SU-DHL-6 (cell line): Measurements from ENCODE around the gene PROSER3.

ENCODE experiments used
- EZH2phosphoT487 ChIP-seq: fragments of 200-600 bp; sonication (generic), shearing (Covaris generic); conservative IDR thresholded peaks from 2 replicates; pipeline ENCODE4 v1.6.1; 2018; ENCODE audit warnings: mild to moderate bottlenecking, antibody characterized with exemption, low read length, moderate library complexity, mixed read lengths
- TF ChIP-seq, protein P1 (sequence below): fragments of 200-600 bp; sonication (generic); IDR thresholded peaks from one replicate; pipeline ENCODE4 v1.5.1; 2017; ENCODE audit warnings: antibody characterized with exemption, mild to moderate bottlenecking, low read length, moderate library complexity; ENCODE audit not compliant: insufficient read depth, poor library complexity, severe bottlenecking

- TF ChIP-seq, protein P1, sequence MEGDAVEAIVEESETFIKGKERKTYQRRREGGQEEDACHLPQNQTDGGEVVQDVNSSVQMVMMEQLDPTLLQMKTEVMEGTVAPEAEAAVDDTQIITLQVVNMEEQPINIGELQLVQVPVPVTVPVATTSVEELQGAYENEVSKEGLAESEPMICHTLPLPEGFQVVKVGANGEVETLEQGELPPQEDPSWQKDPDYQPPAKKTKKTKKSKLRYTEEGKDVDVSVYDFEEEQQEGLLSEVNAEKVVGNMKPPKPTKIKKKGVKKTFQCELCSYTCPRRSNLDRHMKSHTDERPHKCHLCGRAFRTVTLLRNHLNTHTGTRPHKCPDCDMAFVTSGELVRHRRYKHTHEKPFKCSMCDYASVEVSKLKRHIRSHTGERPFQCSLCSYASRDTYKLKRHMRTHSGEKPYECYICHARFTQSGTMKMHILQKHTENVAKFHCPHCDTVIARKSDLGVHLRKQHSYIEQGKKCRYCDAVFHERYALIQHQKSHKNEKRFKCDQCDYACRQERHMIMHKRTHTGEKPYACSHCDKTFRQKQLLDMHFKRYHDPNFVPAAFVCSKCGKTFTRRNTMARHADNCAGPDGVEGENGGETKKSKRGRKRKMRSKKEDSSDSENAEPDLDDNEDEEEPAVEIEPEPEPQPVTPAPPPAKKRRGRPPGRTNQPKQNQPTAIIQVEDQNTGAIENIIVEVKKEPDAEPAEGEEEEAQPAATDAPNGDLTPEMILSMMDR = no peak
- TF ChIP-seq EZH2phosphoT487 = no peak
Observed at GRCh38 chr19:35714601-35715354, 43.2 kb upstream of the PROSER3 start.
